ENCODE results near the gene TPP2.

Gene TPP2

GRCh38 chr13:102682211-102682610 is 85.4 kb downstream of the TPP2 start:
- Mint-ChIP-seq H3K27ac (no peak overlapping the region), H3K27me3 (ENCODE audit: low read depth, poor library complexity) (peaks cover 2% of the 10 kb centered on the region), H3K9me3 (peaks cover 3% of the 10 kb centered on the region), H3K4me1 (peaks cover 16% of the 10 kb centered on the region), H3K4me3 (no peak overlapping the region), H3K36me3 (ENCODE audit: low read depth) (peaks cover 45% of the 10 kb centered on the region)
- TF ChIP-seq CTCF (IDR thresholded peaks at IDR 0.05) = no peak
- no peak for DNase-seq

- Mint-ChIP-seq H3K9me3 (peaks cover 3% of the 10 kb centered on the region), H3K27me3 (ENCODE audit: low read depth, poor library complexity) (no peaks in the 10 kb centered on the region), H3K4me1 (peaks cover 15% of the 10 kb centered on the region), H3K27ac (no peak overlapping the region), H3K4me3 (no peak overlapping the region), H3K36me3 (ENCODE audit: low read depth) (peaks cover 40% of the 10 kb centered on the region)
- TF ChIP-seq CTCF (IDR thresholded peaks at IDR 0.05) = no peak
- no peak for DNase-seq
Measured at GRCh38 chr13:102682727-102683126, 85.9 kb downstream of the TPP2 start.

GRCh38 chr13:102683637-102684036 is 86.9 kb downstream of the TPP2 start:
- Mint-ChIP-seq H3K27ac (no peak overlapping the region), H3K36me3 (ENCODE audit: low read depth) (peaks cover 30% of the 10 kb centered on the region), H3K9me3 (peaks cover 3% of the 10 kb centered on the region), H3K4me1 (peaks cover 17% of the 10 kb centered on the region), H3K27me3 (ENCODE audit: low read depth, poor library complexity) (no peaks in the 10 kb centered on the region), H3K4me3 (no peak overlapping the region)
- no peak for DNase-seq
- no peak for TF ChIP-seq CTCF (IDR thresholded peaks at IDR 0.05)

- no peak overlapping the region for H3K27ac Mint-ChIP-seq
- H3K36me3 Mint-ChIP-seq (ENCODE audit: low read depth) = peaks cover 9% of the 10 kb centered on the region
- peaks cover 19% of the 10 kb centered on the region for H3K4me1 Mint-ChIP-seq
- peaks cover 15% of the 10 kb centered on the region for H3K9me3 Mint-ChIP-seq
- H3K4me3 Mint-ChIP-seq = no peak overlapping the region
- TF ChIP-seq CTCF (IDR thresholded peaks at IDR 0.05) = no peak
- no peaks in the 10 kb centered on the region for H3K27me3 Mint-ChIP-seq (ENCODE audit: low read depth, poor library complexity)
- no peak for DNase-seq
Measured at GRCh38 chr13:102686024-102686423, 89.2 kb downstream of the TPP2 start.

- H3K36me3 Mint-ChIP-seq (ENCODE audit: low read depth) = peaks cover 3% of the 10 kb centered on the region
- H3K9me3 Mint-ChIP-seq = peaks cover 13% of the 10 kb centered on the region
- H3K4me3 Mint-ChIP-seq = no peak overlapping the region
Measured at GRCh38 chr13:102687520-102687919, 90.7 kb downstream of the TPP2 start.

More at GRCh38 chr13:102687520-102687919, 90.7 kb downstream of the TPP2 start:
- Mint-ChIP-seq H3K4me1 (peaks cover 32% of the 10 kb centered on the region), H3K27ac (no peak overlapping the region), H3K27me3 (ENCODE audit: low read depth, poor library complexity) (no peaks in the 10 kb centered on the region)
- no peak for DNase-seq
- TF ChIP-seq CTCF (IDR thresholded peaks at IDR 0.05) = no peak
